Measurements from ENCODE around the gene ECM2. TPM values are rescaled to one million over a fixed set of nuclear protein-coding genes. Genes with fewer than 3 reads are reported as not detected.

Gene ECM2
- total RNA-seq, 1 experiment from 2014 or later = not detected

DNA sequence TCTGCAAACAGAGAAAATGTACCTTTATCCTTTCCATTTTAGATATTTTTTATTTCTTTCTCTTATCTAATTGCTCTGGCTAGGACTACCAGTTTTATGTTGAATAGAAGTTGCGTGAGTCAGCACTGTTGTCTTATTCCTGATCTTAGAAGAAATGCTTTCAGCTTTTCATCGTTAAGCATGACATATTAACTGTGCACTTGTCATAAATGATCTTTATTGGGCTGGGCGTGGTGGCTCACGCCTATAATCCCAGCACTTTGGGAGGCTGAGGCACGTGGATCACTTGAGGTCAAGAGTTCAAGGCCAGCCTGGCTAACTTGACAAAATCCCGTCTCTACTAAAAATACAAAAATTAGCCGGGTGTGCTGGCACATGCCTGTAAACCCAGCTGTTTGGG lies 8.2 kb upstream of the ECM2 start:
- Histone ChIP-seq H3K9ac (ENCODE audit: low read length) (no peak overlapping the region), H3K4me2 (ENCODE audit: low read length) (no peak overlapping the region), H3K27ac (ENCODE audit: low read depth, low read length) (no peak overlapping the region), H3K36me3 (ENCODE audit: control insufficient read depth in 1 of 2, insufficient read depth in 2 of 2, low read length in 2 of 2) (no peaks in the 10 kb centered on the region), H3K4me3 (replicated peaks in 1 of 2; ENCODE audit: low read depth in 1 of 2, low read length in 2 of 2) (no peak overlapping the region), H4K20me1 (ENCODE audit: insufficient read depth) (no peaks in the 10 kb centered on the region), H3K9me2 (ENCODE audit: insufficient read depth) (no peaks in the 10 kb centered on the region), H3K27me3 (ENCODE audit: insufficient read depth, low read length) (no peaks in the 10 kb centered on the region), H3K79me2 (ENCODE audit: insufficient read depth, low read length) (no peaks in the 10 kb centered on the region), H3K4me1 (ENCODE audit: control insufficient read depth in 1 of 2, insufficient read depth in 2 of 2, low read length in 2 of 2) (no peaks in the 10 kb centered on the region), H2AFZ (ENCODE audit: low read depth, low read length, poor library complexity, severe bottlenecking) (no peak overlapping the region), H3K9me3 (ENCODE audit: control insufficient read depth in 1 of 2, insufficient read depth in 1 of 2, low read depth in 1 of 2, low read length in 2 of 2) (no peaks in the 10 kb centered on the region)
- DNase-seq (ENCODE audit: low read depth, low spot score) = no peak
- ChIA-PET RAD21 (ENCODE audit: low non-redundant PET in 1 of 2, low total read pairs in 2 of 2, uncharacterized antibody in 2 of 2, unreplicated experiment in 2 of 2) (no interaction called here), POLR2A (no interaction called here), CTCF (no interaction called here)
- intact Hi-C loops (cut with micrococcal nuclease) = no loop called here
- ATAC-seq = no peak
- BruUV-seq (replicated peaks) = no TSS peak
- no peak for TF ChIP-seq TCF7L2 (IDR thresholded peaks at IDR 0.05; ENCODE audit: borderline replicate concordance, extremely low read depth, insufficient read depth, insufficient read length)
- no peak for TF ChIP-seq POLR2AphosphoS5 (IDR thresholded peaks at IDR 0.05; ENCODE audit: low read depth, low read length)
- no peak for TF ChIP-seq SIN3A (IDR thresholded peaks at IDR 0.05; ENCODE audit: low read depth)
- no peak for TF ChIP-seq ZFX (IDR thresholded peaks at IDR 0.05)
- no peak for TF ChIP-seq EZH2 (IDR thresholded peaks at IDR 0.05)
- TF ChIP-seq, protein P1, sequence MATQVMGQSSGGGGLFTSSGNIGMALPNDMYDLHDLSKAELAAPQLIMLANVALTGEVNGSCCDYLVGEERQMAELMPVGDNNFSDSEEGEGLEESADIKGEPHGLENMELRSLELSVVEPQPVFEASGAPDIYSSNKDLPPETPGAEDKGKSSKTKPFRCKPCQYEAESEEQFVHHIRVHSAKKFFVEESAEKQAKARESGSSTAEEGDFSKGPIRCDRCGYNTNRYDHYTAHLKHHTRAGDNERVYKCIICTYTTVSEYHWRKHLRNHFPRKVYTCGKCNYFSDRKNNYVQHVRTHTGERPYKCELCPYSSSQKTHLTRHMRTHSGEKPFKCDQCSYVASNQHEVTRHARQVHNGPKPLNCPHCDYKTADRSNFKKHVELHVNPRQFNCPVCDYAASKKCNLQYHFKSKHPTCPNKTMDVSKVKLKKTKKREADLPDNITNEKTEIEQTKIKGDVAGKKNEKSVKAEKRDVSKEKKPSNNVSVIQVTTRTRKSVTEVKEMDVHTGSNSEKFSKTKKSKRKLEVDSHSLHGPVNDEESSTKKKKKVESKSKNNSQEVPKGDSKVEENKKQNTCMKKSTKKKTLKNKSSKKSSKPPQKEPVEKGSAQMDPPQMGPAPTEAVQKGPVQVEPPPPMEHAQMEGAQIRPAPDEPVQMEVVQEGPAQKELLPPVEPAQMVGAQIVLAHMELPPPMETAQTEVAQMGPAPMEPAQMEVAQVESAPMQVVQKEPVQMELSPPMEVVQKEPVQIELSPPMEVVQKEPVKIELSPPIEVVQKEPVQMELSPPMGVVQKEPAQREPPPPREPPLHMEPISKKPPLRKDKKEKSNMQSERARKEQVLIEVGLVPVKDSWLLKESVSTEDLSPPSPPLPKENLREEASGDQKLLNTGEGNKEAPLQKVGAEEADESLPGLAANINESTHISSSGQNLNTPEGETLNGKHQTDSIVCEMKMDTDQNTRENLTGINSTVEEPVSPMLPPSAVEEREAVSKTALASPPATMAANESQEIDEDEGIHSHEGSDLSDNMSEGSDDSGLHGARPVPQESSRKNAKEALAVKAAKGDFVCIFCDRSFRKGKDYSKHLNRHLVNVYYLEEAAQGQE (IDR thresholded peaks at IDR 0.05; ENCODE audit: low read depth) = no peak
- TF ChIP-seq CBX3 (IDR thresholded peaks at IDR 0.05; ENCODE audit: low read depth) = no peak
- TF ChIP-seq, protein P2, sequence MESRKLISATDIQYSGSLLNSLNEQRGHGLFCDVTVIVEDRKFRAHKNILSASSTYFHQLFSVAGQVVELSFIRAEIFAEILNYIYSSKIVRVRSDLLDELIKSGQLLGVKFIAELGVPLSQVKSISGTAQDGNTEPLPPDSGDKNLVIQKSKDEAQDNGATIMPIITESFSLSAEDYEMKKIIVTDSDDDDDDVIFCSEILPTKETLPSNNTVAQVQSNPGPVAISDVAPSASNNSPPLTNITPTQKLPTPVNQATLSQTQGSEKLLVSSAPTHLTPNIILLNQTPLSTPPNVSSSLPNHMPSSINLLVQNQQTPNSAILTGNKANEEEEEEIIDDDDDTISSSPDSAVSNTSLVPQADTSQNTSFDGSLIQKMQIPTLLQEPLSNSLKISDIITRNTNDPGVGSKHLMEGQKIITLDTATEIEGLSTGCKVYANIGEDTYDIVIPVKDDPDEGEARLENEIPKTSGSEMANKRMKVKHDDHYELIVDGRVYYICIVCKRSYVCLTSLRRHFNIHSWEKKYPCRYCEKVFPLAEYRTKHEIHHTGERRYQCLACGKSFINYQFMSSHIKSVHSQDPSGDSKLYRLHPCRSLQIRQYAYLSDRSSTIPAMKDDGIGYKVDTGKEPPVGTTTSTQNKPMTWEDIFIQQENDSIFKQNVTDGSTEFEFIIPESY (IDR thresholded peaks at IDR 0.05; ENCODE audit: extremely low read depth, insufficient replicate concordance, low read length) = no peak
- TF ChIP-seq EGR1 (IDR thresholded peaks at IDR 0.05; ENCODE audit: low read depth) = no peak
- TF ChIP-seq, protein P3, sequence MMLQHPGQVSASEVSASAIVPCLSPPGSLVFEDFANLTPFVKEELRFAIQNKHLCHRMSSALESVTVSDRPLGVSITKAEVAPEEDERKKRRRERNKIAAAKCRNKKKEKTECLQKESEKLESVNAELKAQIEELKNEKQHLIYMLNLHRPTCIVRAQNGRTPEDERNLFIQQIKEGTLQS (IDR thresholded peaks at IDR 0.05) = no peak
- TF ChIP-seq RAD21 (IDR thresholded peaks at IDR 0.05; ENCODE audit: low read depth) = no peak
- TF ChIP-seq JUND (IDR thresholded peaks at IDR 0.05) = no peak
- TF ChIP-seq FOSL1 (IDR thresholded peaks at IDR 0.05; ENCODE audit: low read depth) = no peak
- TF ChIP-seq CEBPB (IDR thresholded peaks at IDR 0.05; ENCODE audit: low read depth) = no peak
- TF ChIP-seq, protein P4, sequence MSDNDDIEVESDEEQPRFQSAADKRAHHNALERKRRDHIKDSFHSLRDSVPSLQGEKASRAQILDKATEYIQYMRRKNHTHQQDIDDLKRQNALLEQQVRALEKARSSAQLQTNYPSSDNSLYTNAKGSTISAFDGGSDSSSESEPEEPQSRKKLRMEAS (IDR thresholded peaks at IDR 0.05) = no peak
- TF ChIP-seq SP1 (IDR thresholded peaks at IDR 0.05; ENCODE audit: low read depth) = no peak

Data from HCT116 (cell line).